Measurements from ENCODE around the gene MEAF6.

DNA sequence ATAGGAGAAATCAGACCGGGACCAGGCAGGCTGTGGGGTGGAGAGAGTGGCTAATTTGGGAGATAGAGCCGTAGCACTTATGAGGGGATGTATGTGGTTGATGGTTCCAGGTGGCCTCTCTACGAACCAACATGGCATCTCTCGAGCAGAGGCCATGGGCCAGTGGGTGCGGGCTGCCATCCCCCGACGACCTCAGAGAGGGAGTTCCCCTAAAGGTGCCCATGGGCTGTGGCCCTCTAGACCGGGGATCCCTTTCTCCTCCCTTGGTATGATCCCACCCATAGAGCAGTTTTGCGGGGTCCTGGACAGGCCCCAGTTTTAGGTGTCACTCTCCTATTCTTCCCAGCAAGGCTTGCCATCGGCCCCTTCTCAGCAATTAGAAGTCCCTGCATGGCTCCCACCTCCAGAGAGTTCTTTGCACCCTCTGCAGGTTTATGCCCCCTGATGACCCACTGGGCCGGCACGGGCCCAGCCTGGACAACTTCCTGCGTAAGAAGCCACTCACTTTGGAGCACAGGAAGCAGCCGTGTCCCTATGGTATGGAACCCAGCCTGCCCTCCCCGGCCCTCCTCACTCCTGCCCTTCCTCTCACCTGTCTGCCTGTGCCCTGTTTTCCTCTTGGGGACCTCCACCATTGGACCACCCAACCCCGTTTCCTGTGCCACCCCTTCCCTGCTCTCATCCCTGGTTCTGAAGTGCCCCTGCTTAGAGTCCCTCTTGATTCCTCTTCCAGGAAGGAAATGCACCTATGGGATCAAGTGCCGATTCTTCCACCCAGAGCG is 32.4 kb downstream of the MEAF6 start:
- TF ChIP-seq CTCF (conservative IDR thresholded peaks at IDR 0.05; ENCODE audit: low read depth in 2 of 2) = no peak
- TF ChIP-seq EZH2 (IDR thresholded peaks at IDR 0.05; ENCODE audit: low read depth, unreplicated experiment) = no peak
- no peak for TF ChIP-seq JUNB (IDR thresholded peaks at IDR 0.05; ENCODE audit: unreplicated experiment)
- TF ChIP-seq, protein P1, sequence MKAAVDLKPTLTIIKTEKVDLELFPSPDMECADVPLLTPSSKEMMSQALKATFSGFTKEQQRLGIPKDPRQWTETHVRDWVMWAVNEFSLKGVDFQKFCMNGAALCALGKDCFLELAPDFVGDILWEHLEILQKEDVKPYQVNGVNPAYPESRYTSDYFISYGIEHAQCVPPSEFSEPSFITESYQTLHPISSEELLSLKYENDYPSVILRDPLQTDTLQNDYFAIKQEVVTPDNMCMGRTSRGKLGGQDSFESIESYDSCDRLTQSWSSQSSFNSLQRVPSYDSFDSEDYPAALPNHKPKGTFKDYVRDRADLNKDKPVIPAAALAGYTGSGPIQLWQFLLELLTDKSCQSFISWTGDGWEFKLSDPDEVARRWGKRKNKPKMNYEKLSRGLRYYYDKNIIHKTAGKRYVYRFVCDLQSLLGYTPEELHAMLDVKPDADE (IDR thresholded peaks at IDR 0.05) = no peak
- no peak for TF ChIP-seq NANOG (IDR thresholded peaks at IDR 0.05; ENCODE audit: borderline replicate concordance)
- TF ChIP-seq POLR2AphosphoS5 (IDR thresholded peaks at IDR 0.05; ENCODE audit: low read depth) = no peak
- no peak for TF ChIP-seq CREB1 (CRISPR knock-in tag; IDR thresholded peaks at IDR 0.05; ENCODE audit: low read depth)
- TF ChIP-seq, protein P2, sequence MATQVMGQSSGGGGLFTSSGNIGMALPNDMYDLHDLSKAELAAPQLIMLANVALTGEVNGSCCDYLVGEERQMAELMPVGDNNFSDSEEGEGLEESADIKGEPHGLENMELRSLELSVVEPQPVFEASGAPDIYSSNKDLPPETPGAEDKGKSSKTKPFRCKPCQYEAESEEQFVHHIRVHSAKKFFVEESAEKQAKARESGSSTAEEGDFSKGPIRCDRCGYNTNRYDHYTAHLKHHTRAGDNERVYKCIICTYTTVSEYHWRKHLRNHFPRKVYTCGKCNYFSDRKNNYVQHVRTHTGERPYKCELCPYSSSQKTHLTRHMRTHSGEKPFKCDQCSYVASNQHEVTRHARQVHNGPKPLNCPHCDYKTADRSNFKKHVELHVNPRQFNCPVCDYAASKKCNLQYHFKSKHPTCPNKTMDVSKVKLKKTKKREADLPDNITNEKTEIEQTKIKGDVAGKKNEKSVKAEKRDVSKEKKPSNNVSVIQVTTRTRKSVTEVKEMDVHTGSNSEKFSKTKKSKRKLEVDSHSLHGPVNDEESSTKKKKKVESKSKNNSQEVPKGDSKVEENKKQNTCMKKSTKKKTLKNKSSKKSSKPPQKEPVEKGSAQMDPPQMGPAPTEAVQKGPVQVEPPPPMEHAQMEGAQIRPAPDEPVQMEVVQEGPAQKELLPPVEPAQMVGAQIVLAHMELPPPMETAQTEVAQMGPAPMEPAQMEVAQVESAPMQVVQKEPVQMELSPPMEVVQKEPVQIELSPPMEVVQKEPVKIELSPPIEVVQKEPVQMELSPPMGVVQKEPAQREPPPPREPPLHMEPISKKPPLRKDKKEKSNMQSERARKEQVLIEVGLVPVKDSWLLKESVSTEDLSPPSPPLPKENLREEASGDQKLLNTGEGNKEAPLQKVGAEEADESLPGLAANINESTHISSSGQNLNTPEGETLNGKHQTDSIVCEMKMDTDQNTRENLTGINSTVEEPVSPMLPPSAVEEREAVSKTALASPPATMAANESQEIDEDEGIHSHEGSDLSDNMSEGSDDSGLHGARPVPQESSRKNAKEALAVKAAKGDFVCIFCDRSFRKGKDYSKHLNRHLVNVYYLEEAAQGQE (IDR thresholded peaks at IDR 0.05; ENCODE audit: unreplicated experiment) = no peak
- no peak for TF ChIP-seq EZH2phosphoT487 (IDR thresholded peaks at IDR 0.05; ENCODE audit: unreplicated experiment)
- TF ChIP-seq ZNF331 (CRISPR knock-in tag; IDR thresholded peaks at IDR 0.05; ENCODE audit: low read depth) = no peak
- no peak for TF ChIP-seq ZNF114 (CRISPR knock-in tag; IDR thresholded peaks at IDR 0.05)
- no peak for TF ChIP-seq ZNF462 (CRISPR knock-in tag; IDR thresholded peaks at IDR 0.05)
